Neuron (in vitro differentiated cells): Measurements from ENCODE around the gene TMEM125.

Source experiments
- H2AFZ ChIP-seq: one replicate; pipeline ENCODE4 v1.6.1; 2013; ENCODE audit warnings: low read depth, mild to moderate bottlenecking, inconsistent platforms, low read length, moderate library complexity
- H3K27me3 ChIP-seq: one replicate; pipeline ENCODE4 v1.6.1; 2013; ENCODE audit warnings: low read length; ENCODE audit not compliant: insufficient read depth
- H3K36me3 ChIP-seq: one replicate; pipeline ENCODE4 v1.6.1; 2013; ENCODE audit warnings: low read length; ENCODE audit not compliant: insufficient read depth
- H3K4me1 ChIP-seq: one replicate; pipeline ENCODE4 v1.6.1; 2013; ENCODE audit warnings: low read length; ENCODE audit not compliant: insufficient read depth
- H3K4me3 ChIP-seq: 2 replicates; pipeline ENCODE4 v1.5.1; 2013; ENCODE audit warnings: mild to moderate bottlenecking, low read length, moderate library complexity
- H3K9me3 ChIP-seq: one replicate; pipeline ENCODE4 v1.6.1; 2013; ENCODE audit warnings: low read length

Gene TMEM125

GRCh38 chr1:43298055-43298454 is 28.3 kb downstream of the TMEM125 start:
- no peaks in the 10 kb centered on the region for H3K27me3 ChIP-seq
- peaks cover 17% of the 10 kb centered on the region for H3K4me1 ChIP-seq
- H3K36me3 ChIP-seq: no peaks in the 10 kb centered on the region
- H3K9me3 ChIP-seq: no peaks in the 10 kb centered on the region
- H2AFZ ChIP-seq: no peak overlapping the region
- no peak overlapping the region for H3K4me3 ChIP-seq

- H3K4me1 ChIP-seq: peaks cover 17% of the 10 kb centered on the region
- H3K36me3 ChIP-seq: no peaks in the 10 kb centered on the region
- no peak overlapping the region for H3K4me3 ChIP-seq
- H2AFZ ChIP-seq: no peak overlapping the region
- no peaks in the 10 kb centered on the region for H3K27me3 ChIP-seq
- H3K9me3 ChIP-seq: no peaks in the 10 kb centered on the region
Measured at GRCh38 chr1:43299101-43299500, 29.3 kb downstream of the TMEM125 start.

- no peak within 1 kb of the TSS for H3K4me3 ChIP-seq
- H3K4me1 ChIP-seq: peaks cover 10% of the 10 kb centered on the region
- H2AFZ ChIP-seq: no peak within 1 kb of the TSS
- no peaks in the 10 kb centered on the region for H3K36me3 ChIP-seq
- no peaks in the 10 kb centered on the region for H3K9me3 ChIP-seq
- no peaks in the 10 kb centered on the region for H3K27me3 ChIP-seq
Measured at GRCh38 chr1:43300378-43301094, 30.8 kb downstream of the TMEM125 start, which contains the start of gene TIE1. Gene TIE1, plus strand, starts transcription at chr1:43300982. Its CDS starts 90 bp downstream, at chr1:43301072.

GRCh38 chr1:43302201-43302600 is 32.4 kb downstream of the TMEM125 start:
- Histone ChIP-seq H3K4me1 (no peaks in the 10 kb centered on the region), H3K27me3 (no peaks in the 10 kb centered on the region), H3K4me3 (no peak overlapping the region), H2AFZ (no peak overlapping the region), H3K36me3 (no peaks in the 10 kb centered on the region), H3K9me3 (no peaks in the 10 kb centered on the region)

GRCh38 chr1:43302721-43303470 is 33.1 kb downstream of the TMEM125 start:
- H3K9me3 ChIP-seq: no peaks in the 10 kb centered on the region
- no peaks in the 10 kb centered on the region for H3K27me3 ChIP-seq
- no peaks in the 10 kb centered on the region for H3K4me1 ChIP-seq
- H2AFZ ChIP-seq: no peak overlapping the region
- no peaks in the 10 kb centered on the region for H3K36me3 ChIP-seq
- no peak overlapping the region for H3K4me3 ChIP-seq

- Histone ChIP-seq H3K4me1 (no peaks in the 10 kb centered on the region), H3K9me3 (no peaks in the 10 kb centered on the region), H2AFZ (no peak overlapping the region), H3K36me3 (no peaks in the 10 kb centered on the region), H3K27me3 (no peaks in the 10 kb centered on the region), H3K4me3 (no peak overlapping the region)
Measured at GRCh38 chr1:43303471-43304313, 33.9 kb downstream of the TMEM125 start.

- no peaks in the 10 kb centered on the region for H3K36me3 ChIP-seq
- H3K27me3 ChIP-seq: no peaks in the 10 kb centered on the region
- no peak overlapping the region for H3K4me3 ChIP-seq
- no peaks in the 10 kb centered on the region for H3K9me3 ChIP-seq
- H2AFZ ChIP-seq: no peak overlapping the region
- no peaks in the 10 kb centered on the region for H3K4me1 ChIP-seq
Measured at GRCh38 chr1:43304314-43304681, 34.5 kb downstream of the TMEM125 start.

- no peaks in the 10 kb centered on the region for H3K36me3 ChIP-seq
- H3K27me3 ChIP-seq: no peaks in the 10 kb centered on the region
- no peak overlapping the region for H3K4me3 ChIP-seq
- H3K9me3 ChIP-seq: no peaks in the 10 kb centered on the region
- H2AFZ ChIP-seq: no peak overlapping the region
- H3K4me1 ChIP-seq: no peaks in the 10 kb centered on the region
Measured at GRCh38 chr1:43304771-43305300, 35.1 kb downstream of the TMEM125 start.

- Histone ChIP-seq H3K27me3 (no peaks in the 10 kb centered on the region), H3K4me3 (no peak overlapping the region), H2AFZ (no peak overlapping the region)
Measured at GRCh38 chr1:43305461-43305860, 35.7 kb downstream of the TMEM125 start.

GRCh38 chr1:43305926-43306687 is 36.3 kb downstream of the TMEM125 start:
- H3K9me3 ChIP-seq: no peaks in the 10 kb centered on the region
- H3K36me3 ChIP-seq: no peaks in the 10 kb centered on the region
- no peaks in the 10 kb centered on the region for H3K4me1 ChIP-seq
- no peak overlapping the region for H2AFZ ChIP-seq
- no peaks in the 10 kb centered on the region for H3K27me3 ChIP-seq
- no peak overlapping the region for H3K4me3 ChIP-seq

More at GRCh38 chr1:43305461-43305860, 35.7 kb downstream of the TMEM125 start:
- no peaks in the 10 kb centered on the region for H3K36me3 ChIP-seq
- no peaks in the 10 kb centered on the region for H3K9me3 ChIP-seq
- H3K4me1 ChIP-seq: no peaks in the 10 kb centered on the region

GRCh38 chr1:43306688-43307457 is 37.1 kb downstream of the TMEM125 start:
- Histone ChIP-seq H3K4me1 (no peaks in the 10 kb centered on the region), H3K9me3 (no peaks in the 10 kb centered on the region), H2AFZ (no peak overlapping the region), H3K36me3 (no peaks in the 10 kb centered on the region), H3K4me3 (no peak overlapping the region), H3K27me3 (no peaks in the 10 kb centered on the region)
